ENCODE results near the gene RSRP1.

The RSRP1 gene

GRCh38 chr1:25219661-25220251 lies 27.5 kb downstream of the RSRP1 start:
- Histone ChIP-seq H3K27me3 (ENCODE audit: control insufficient read depth in 5 of 5, insufficient read depth in 4 of 5, low read length in 5 of 5) (no peaks in the 10 kb centered on the region), H3K9me3 (ENCODE audit: control insufficient read depth in 5 of 5, low read length in 5 of 5) (no peaks in the 10 kb centered on the region), H3K36me3 (ENCODE audit: control insufficient read depth in 5 of 5, insufficient read depth in 5 of 5, low read length in 5 of 5) (peaks cover 17 to 54% (median 45%) of the 10 kb centered on the region in 5 donors), H3K4me1 (ENCODE audit: control insufficient read depth in 5 of 5, insufficient read depth in 5 of 5, low read length in 5 of 5) (no peaks in the 10 kb centered on the region), H3K27ac (ENCODE audit: low read depth, low read length) (no peak overlapping the region), H3K4me3 (ENCODE audit: low read depth in 1 of 5, low read length in 5 of 5) (no peak overlapping the region), H3K9ac (ENCODE audit: low read length in 5 of 5) (no peak overlapping the region)

GRCh38 chr1:25217598-25218232 lies 29.5 kb downstream of the RSRP1 start:
- Histone ChIP-seq H3K9me3 (ENCODE audit: control insufficient read depth in 5 of 5, low read length in 5 of 5) (no peaks in the 10 kb centered on the region), H3K36me3 (ENCODE audit: control insufficient read depth in 5 of 5, insufficient read depth in 5 of 5, low read length in 5 of 5) (peaks cover 5 to 34% (median 24%) of the 10 kb centered on the region in 5 donors), H3K4me3 (ENCODE audit: low read depth in 1 of 5, low read length in 5 of 5) (no peak overlapping the region), H3K4me1 (ENCODE audit: control insufficient read depth in 5 of 5, insufficient read depth in 5 of 5, low read length in 5 of 5) (no peaks in the 10 kb centered on the region), H3K27ac (ENCODE audit: low read depth, low read length) (no peak overlapping the region), H3K9ac (ENCODE audit: low read length in 5 of 5) (no peak overlapping the region), H3K27me3 (ENCODE audit: control insufficient read depth in 5 of 5, insufficient read depth in 4 of 5, low read length in 5 of 5) (no peaks in the 10 kb centered on the region)

- Histone ChIP-seq H3K9ac (ENCODE audit: low read length in 5 of 5) (no peak overlapping the region), H3K27me3 (ENCODE audit: control insufficient read depth in 5 of 5, insufficient read depth in 4 of 5, low read length in 5 of 5) (no peaks in the 10 kb centered on the region), H3K9me3 (ENCODE audit: control insufficient read depth in 5 of 5, low read length in 5 of 5) (no peaks in the 10 kb centered on the region), H3K27ac (ENCODE audit: low read depth, low read length) (no peak overlapping the region), H3K4me3 (ENCODE audit: low read depth in 1 of 5, low read length in 5 of 5) (no peak overlapping the region), H3K36me3 (ENCODE audit: control insufficient read depth in 5 of 5, insufficient read depth in 5 of 5, low read length in 5 of 5) (peaks cover 0 to 27% (median 18%) of the 10 kb centered on the region in 5 donors), H3K4me1 (ENCODE audit: control insufficient read depth in 5 of 5, insufficient read depth in 5 of 5, low read length in 5 of 5) (no peaks in the 10 kb centered on the region)
These were observed 30.2 kb downstream of the RSRP1 start for GRCh38 chr1:25217015-25217414.

- no peaks in the 10 kb centered on the region for H3K4me1 ChIP-seq (ENCODE audit: control insufficient read depth in 5 of 5, insufficient read depth in 5 of 5, low read length in 5 of 5)
- no peak overlapping the region for H3K27ac ChIP-seq (ENCODE audit: low read depth, low read length)
- peaks cover 0 to 18% (median 11%) of the 10 kb centered on the region in 5 donors for H3K36me3 ChIP-seq (ENCODE audit: control insufficient read depth in 5 of 5, insufficient read depth in 5 of 5, low read length in 5 of 5)
- H3K9ac ChIP-seq (ENCODE audit: low read length in 5 of 5): no peak overlapping the region
- no peak overlapping the region for H3K4me3 ChIP-seq (ENCODE audit: low read depth in 1 of 5, low read length in 5 of 5)
- H3K9me3 ChIP-seq (ENCODE audit: control insufficient read depth in 5 of 5, low read length in 5 of 5): no peaks in the 10 kb centered on the region
- peaks cover 0 to 3% (median 0%) of the 10 kb centered on the region in 5 donors for H3K27me3 ChIP-seq (ENCODE audit: control insufficient read depth in 5 of 5, insufficient read depth in 4 of 5, low read length in 5 of 5)
These were observed 31.1 kb downstream of the RSRP1 start for GRCh38 chr1:25216123-25216522.

GRCh38 chr1:25212725-25213124 lies 34.5 kb downstream of the RSRP1 start:
- no peaks in the 10 kb centered on the region for H3K4me1 ChIP-seq (ENCODE audit: control insufficient read depth in 5 of 5, insufficient read depth in 5 of 5, low read length in 5 of 5)
- no peaks in the 10 kb centered on the region for H3K9me3 ChIP-seq (ENCODE audit: control insufficient read depth in 5 of 5, low read length in 5 of 5)
- no peak overlapping the region for H3K4me3 ChIP-seq (ENCODE audit: low read depth in 1 of 5, low read length in 5 of 5)
- H3K9ac ChIP-seq (ENCODE audit: low read length in 5 of 5): no peak overlapping the region
- H3K27ac ChIP-seq (ENCODE audit: low read depth, low read length): no peak overlapping the region
- H3K27me3 ChIP-seq (ENCODE audit: control insufficient read depth in 5 of 5, insufficient read depth in 4 of 5, low read length in 5 of 5): peaks cover 0 to 6% (median 0%) of the 10 kb centered on the region in 5 donors
- no peaks in the 10 kb centered on the region for H3K36me3 ChIP-seq (ENCODE audit: control insufficient read depth in 5 of 5, insufficient read depth in 5 of 5, low read length in 5 of 5)

- H3K9me3 ChIP-seq (ENCODE audit: control insufficient read depth in 5 of 5, low read length in 5 of 5): no peaks in the 10 kb centered on the region
- no peaks in the 10 kb centered on the region for H3K36me3 ChIP-seq (ENCODE audit: control insufficient read depth in 5 of 5, insufficient read depth in 5 of 5, low read length in 5 of 5)
- no peak overlapping the region for H3K27ac ChIP-seq (ENCODE audit: low read depth, low read length)
- no peak overlapping the region for H3K9ac ChIP-seq (ENCODE audit: low read length in 5 of 5)
- H3K27me3 ChIP-seq (ENCODE audit: control insufficient read depth in 5 of 5, insufficient read depth in 4 of 5, low read length in 5 of 5): peaks cover 0 to 6% (median 3%) of the 10 kb centered on the region in 5 donors
- H3K4me3 ChIP-seq (ENCODE audit: low read depth in 1 of 5, low read length in 5 of 5): no peak overlapping the region
- H3K4me1 ChIP-seq (ENCODE audit: control insufficient read depth in 5 of 5, insufficient read depth in 5 of 5, low read length in 5 of 5): no peaks in the 10 kb centered on the region
These were observed 36.5 kb downstream of the RSRP1 start for GRCh38 chr1:25210728-25211127.

- no peak overlapping the region for H3K9ac ChIP-seq (ENCODE audit: low read length in 5 of 5)
These were observed 37.7 kb downstream of the RSRP1 start for GRCh38 chr1:25209516-25209915.

GRCh38 chr1:25208561-25209222 lies 38.6 kb downstream of the RSRP1 start:
- H3K9me3 ChIP-seq (ENCODE audit: control insufficient read depth in 5 of 5, low read length in 5 of 5): no peaks in the 10 kb centered on the region
- H3K4me3 ChIP-seq (ENCODE audit: low read depth in 1 of 5, low read length in 5 of 5): no peak overlapping the region
- H3K36me3 ChIP-seq (ENCODE audit: control insufficient read depth in 5 of 5, insufficient read depth in 5 of 5, low read length in 5 of 5): no peaks in the 10 kb centered on the region
- no peak overlapping the region for H3K27ac ChIP-seq (ENCODE audit: low read depth, low read length)
- H3K4me1 ChIP-seq (ENCODE audit: control insufficient read depth in 5 of 5, insufficient read depth in 5 of 5, low read length in 5 of 5): no peaks in the 10 kb centered on the region
- H3K9ac ChIP-seq (ENCODE audit: low read length in 5 of 5): no peak overlapping the region
- peaks cover 0 to 6% (median 3%) of the 10 kb centered on the region in 5 donors for H3K27me3 ChIP-seq (ENCODE audit: control insufficient read depth in 5 of 5, insufficient read depth in 4 of 5, low read length in 5 of 5)

More at GRCh38 chr1:25209516-25209915, 37.7 kb downstream of the RSRP1 start:
- H3K27me3 ChIP-seq (ENCODE audit: control insufficient read depth in 5 of 5, insufficient read depth in 4 of 5, low read length in 5 of 5): peaks cover 0 to 6% (median 3%) of the 10 kb centered on the region in 5 donors
- no peaks in the 10 kb centered on the region for H3K4me1 ChIP-seq (ENCODE audit: control insufficient read depth in 5 of 5, insufficient read depth in 5 of 5, low read length in 5 of 5)
- no peak overlapping the region for H3K27ac ChIP-seq (ENCODE audit: low read depth, low read length)
- H3K36me3 ChIP-seq (ENCODE audit: control insufficient read depth in 5 of 5, insufficient read depth in 5 of 5, low read length in 5 of 5): no peaks in the 10 kb centered on the region
- H3K4me3 ChIP-seq (ENCODE audit: low read depth in 1 of 5, low read length in 5 of 5): no peak overlapping the region
- no peaks in the 10 kb centered on the region for H3K9me3 ChIP-seq (ENCODE audit: control insufficient read depth in 5 of 5, low read length in 5 of 5)

GRCh38 chr1:25208092-25208491 lies 39.2 kb downstream of the RSRP1 start:
- no peaks in the 10 kb centered on the region for H3K36me3 ChIP-seq (ENCODE audit: control insufficient read depth in 5 of 5, insufficient read depth in 5 of 5, low read length in 5 of 5)
- peaks cover 0 to 6% (median 3%) of the 10 kb centered on the region in 5 donors for H3K27me3 ChIP-seq (ENCODE audit: control insufficient read depth in 5 of 5, insufficient read depth in 4 of 5, low read length in 5 of 5)
- no peaks in the 10 kb centered on the region for H3K4me1 ChIP-seq (ENCODE audit: control insufficient read depth in 5 of 5, insufficient read depth in 5 of 5, low read length in 5 of 5)
- H3K27ac ChIP-seq (ENCODE audit: low read depth, low read length): no peak overlapping the region
- no peaks in the 10 kb centered on the region for H3K9me3 ChIP-seq (ENCODE audit: control insufficient read depth in 5 of 5, low read length in 5 of 5)
- H3K4me3 ChIP-seq (ENCODE audit: low read depth in 1 of 5, low read length in 5 of 5): no peak overlapping the region
- H3K9ac ChIP-seq (ENCODE audit: low read length in 5 of 5): no peak overlapping the region

- H3K27ac ChIP-seq (ENCODE audit: low read depth, low read length): no peak overlapping the region
- H3K27me3 ChIP-seq (ENCODE audit: control insufficient read depth in 5 of 5, insufficient read depth in 4 of 5, low read length in 5 of 5): peaks cover 0 to 7% (median 3%) of the 10 kb centered on the region in 5 donors
- no peak overlapping the region for H3K9ac ChIP-seq (ENCODE audit: low read length in 5 of 5)
- H3K9me3 ChIP-seq (ENCODE audit: control insufficient read depth in 5 of 5, low read length in 5 of 5): no peaks in the 10 kb centered on the region
- H3K4me3 ChIP-seq (ENCODE audit: low read depth in 1 of 5, low read length in 5 of 5): no peak overlapping the region
- H3K4me1 ChIP-seq (ENCODE audit: control insufficient read depth in 5 of 5, insufficient read depth in 5 of 5, low read length in 5 of 5): no peaks in the 10 kb centered on the region
- H3K36me3 ChIP-seq (ENCODE audit: control insufficient read depth in 5 of 5, insufficient read depth in 5 of 5, low read length in 5 of 5): no peaks in the 10 kb centered on the region
These were observed 41.1 kb downstream of the RSRP1 start for GRCh38 chr1:25206201-25206600.

Measured in subcutaneous abdominal adipose tissue (tissue), 5 donors.